Measurements from ENCODE around the gene SULT1B1.

DNA sequence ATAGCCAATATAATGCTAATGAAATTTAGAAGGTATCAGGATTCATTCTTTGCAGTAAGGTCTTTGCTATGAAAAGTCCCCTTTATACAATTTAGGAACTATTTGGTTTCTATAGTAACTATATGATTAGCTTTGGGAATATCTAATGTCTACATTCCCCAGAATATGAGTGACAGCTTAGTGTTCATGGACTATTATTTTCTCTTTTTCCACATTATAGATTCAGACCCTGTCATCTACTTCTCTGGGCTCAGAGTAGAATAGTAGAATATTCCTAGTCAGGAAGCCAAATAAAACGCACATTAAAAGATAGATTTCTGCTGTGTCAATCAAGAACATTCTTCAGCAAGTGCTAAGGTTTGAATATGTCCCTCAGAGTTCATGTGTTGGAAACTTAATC is 26.1 kb upstream of the SULT1B1 start:
- TF ChIP-seq, protein P1, sequence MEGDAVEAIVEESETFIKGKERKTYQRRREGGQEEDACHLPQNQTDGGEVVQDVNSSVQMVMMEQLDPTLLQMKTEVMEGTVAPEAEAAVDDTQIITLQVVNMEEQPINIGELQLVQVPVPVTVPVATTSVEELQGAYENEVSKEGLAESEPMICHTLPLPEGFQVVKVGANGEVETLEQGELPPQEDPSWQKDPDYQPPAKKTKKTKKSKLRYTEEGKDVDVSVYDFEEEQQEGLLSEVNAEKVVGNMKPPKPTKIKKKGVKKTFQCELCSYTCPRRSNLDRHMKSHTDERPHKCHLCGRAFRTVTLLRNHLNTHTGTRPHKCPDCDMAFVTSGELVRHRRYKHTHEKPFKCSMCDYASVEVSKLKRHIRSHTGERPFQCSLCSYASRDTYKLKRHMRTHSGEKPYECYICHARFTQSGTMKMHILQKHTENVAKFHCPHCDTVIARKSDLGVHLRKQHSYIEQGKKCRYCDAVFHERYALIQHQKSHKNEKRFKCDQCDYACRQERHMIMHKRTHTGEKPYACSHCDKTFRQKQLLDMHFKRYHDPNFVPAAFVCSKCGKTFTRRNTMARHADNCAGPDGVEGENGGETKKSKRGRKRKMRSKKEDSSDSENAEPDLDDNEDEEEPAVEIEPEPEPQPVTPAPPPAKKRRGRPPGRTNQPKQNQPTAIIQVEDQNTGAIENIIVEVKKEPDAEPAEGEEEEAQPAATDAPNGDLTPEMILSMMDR (IDR thresholded peaks at IDR 0.05; ENCODE audit: low read depth, low read length): no peak
- TF ChIP-seq EZH2phosphoT487 (IDR thresholded peaks at IDR 0.05; ENCODE audit: low read depth): no peak

Measured in OCI-LY3 (cell line).